Effector memory CD4-positive, alpha-beta T cell (primary cell): ENCODE data around the gene EFHC1.

Experiments used
- DNase-seq, 3 donors: peaks; one replicate each; pipeline ENCODE4 v3.0.0-alpha.2; 2020
- H3K27ac ChIP-seq: 2 replicates; pipeline ENCODE4 v1.7.0; 2013; ENCODE audit warnings: mild to moderate bottlenecking, low read length, moderate library complexity; ENCODE audit not compliant: insufficient read depth, poor library complexity, severe bottlenecking
- H3K27me3 ChIP-seq: replicated peaks from 2 replicates; pipeline ENCODE4 v1.7.0; 2013; ENCODE audit warnings: mild to moderate bottlenecking, low read length; ENCODE audit not compliant: insufficient read depth, control insufficient read depth, poor library complexity, severe bottlenecking
- H3K36me3 ChIP-seq: 2 replicates; pipeline ENCODE4 v1.7.0; 2013; ENCODE audit warnings: mild to moderate bottlenecking, low read length, moderate library complexity; ENCODE audit not compliant: control insufficient read depth, insufficient read depth
- H3K4me1 ChIP-seq: 2 replicates; pipeline ENCODE4 v1.7.0; 2013; ENCODE audit warnings: low read length, mild to moderate bottlenecking; ENCODE audit not compliant: control insufficient read depth, insufficient read depth, poor library complexity, severe bottlenecking
- H3K4me3 ChIP-seq: 2 replicates; pipeline ENCODE4 v1.7.0; 2013; ENCODE audit warnings: low read length, low read depth, mild to moderate bottlenecking; ENCODE audit not compliant: insufficient read depth, poor library complexity, severe bottlenecking
- H3K9me3 ChIP-seq: 2 replicates; pipeline ENCODE4 v1.7.0; 2013; ENCODE audit warnings: mild to moderate bottlenecking, low read length, moderate library complexity; ENCODE audit not compliant: control insufficient read depth

Gene EFHC1

GRCh38 chr6:52411911-52412310, 8.2 kb upstream of the EFHC1 start:
- no peaks in the 10 kb centered on the region for H3K9me3 ChIP-seq
- H3K27ac ChIP-seq, result no peak overlapping the region
- no peaks in the 10 kb centered on the region for H3K4me1 ChIP-seq
- no peak for DNase-seq
- no peaks in the 10 kb centered on the region for H3K27me3 ChIP-seq
- H3K36me3 ChIP-seq, result no peaks in the 10 kb centered on the region
- H3K4me3 ChIP-seq, result no peak overlapping the region

DNA sequence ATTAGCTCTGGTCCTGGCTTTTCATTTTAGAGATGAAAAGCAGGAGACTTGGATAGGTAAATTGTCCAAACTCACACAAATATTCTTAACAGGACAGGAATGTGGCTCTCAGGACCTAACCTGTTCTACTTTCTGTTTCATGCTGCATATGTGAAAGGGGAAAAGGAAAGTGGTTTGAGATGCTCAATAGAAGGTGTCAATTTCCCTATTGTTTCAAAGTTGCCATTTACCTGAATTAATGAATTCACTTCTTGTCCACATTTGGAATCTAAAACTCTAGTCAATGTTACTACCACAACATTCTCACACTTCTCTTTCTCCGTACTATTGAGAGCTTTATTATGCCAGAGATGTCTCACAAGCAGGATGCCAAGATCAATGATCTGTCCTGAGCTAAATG, 4.8 kb upstream of the EFHC1 start:
- Histone ChIP-seq H3K27ac (no peak overlapping the region), H3K9me3 (no peaks in the 10 kb centered on the region), H3K36me3 (no peaks in the 10 kb centered on the region), H3K4me3 (no peak overlapping the region), H3K27me3 (no peaks in the 10 kb centered on the region), H3K4me1 (peaks cover under 1% of the 10 kb centered on the region)
- no peak for DNase-seq

- H3K36me3 ChIP-seq, result no peaks in the 10 kb centered on the region
- no peaks in the 10 kb centered on the region for H3K27me3 ChIP-seq
- no peak for DNase-seq
- no peak overlapping the region for H3K4me3 ChIP-seq
- H3K27ac ChIP-seq, result no peak overlapping the region
- H3K4me1 ChIP-seq, result peaks cover 8% of the 10 kb centered on the region
- H3K9me3 ChIP-seq, result no peaks in the 10 kb centered on the region
Observed at GRCh38 chr6:52415917-52416628, 4.1 kb upstream of the EFHC1 start.

DNA sequence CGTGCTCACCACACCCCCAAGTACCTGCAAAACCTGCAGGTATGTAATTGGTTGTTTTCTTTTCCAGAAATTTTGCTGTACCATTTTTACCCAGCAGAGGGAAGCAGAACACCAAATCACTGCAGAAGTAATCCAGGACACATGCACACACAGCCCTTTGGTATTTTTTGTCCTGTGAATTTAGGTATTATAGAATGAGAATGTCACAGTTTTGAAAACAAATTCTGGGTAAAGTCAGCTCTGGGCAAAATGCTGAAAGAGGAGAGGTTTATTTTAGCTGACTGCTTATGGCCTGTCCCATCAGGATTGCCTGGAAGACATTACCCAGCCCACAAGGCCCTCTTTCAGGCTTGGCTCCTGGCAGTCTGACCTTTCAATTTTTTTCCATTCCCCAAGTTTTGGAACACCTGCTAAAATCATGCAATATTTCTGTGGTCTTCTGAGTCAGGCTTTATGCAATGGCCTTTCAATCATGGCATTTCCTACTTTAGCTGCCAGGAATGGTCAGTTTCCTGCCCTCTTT, 3.5 kb upstream of the EFHC1 start:
- H3K4me1 ChIP-seq, result peaks cover 9% of the 10 kb centered on the region
- no peaks in the 10 kb centered on the region for H3K27me3 ChIP-seq
- H3K36me3 ChIP-seq, result no peaks in the 10 kb centered on the region
- DNase-seq, result no peak
- H3K4me3 ChIP-seq, result no peak overlapping the region
- H3K27ac ChIP-seq, result no peak overlapping the region
- H3K9me3 ChIP-seq, result no peaks in the 10 kb centered on the region

GRCh38 chr6:52417675-52418111, 2.4 kb upstream of the EFHC1 start:
- Histone ChIP-seq H3K36me3 (no peaks in the 10 kb centered on the region), H3K4me3 (no peak overlapping the region), H3K27ac (no peak overlapping the region), H3K9me3 (no peaks in the 10 kb centered on the region), H3K4me1 (peaks cover 9% of the 10 kb centered on the region), H3K27me3 (no peaks in the 10 kb centered on the region)
- no peak for DNase-seq

DNA sequence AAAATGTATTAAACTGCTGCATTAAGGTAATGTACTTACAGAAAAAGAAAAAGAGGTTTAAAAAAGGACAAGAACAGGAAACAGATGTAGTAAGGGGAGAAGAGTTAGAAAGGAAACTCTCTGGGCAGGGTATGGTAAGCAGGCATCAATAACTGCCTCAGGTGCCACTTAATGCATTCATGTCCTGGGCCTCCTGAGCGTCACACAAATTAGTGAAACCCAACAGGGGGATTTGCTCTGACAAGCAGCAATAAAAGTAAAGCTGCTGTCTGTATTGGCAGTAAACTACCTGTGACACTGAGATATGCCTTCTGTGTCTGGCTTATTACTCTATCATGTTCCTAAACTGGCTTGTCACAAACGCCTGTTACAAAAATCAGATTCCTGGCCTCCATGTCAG, 1.5 kb upstream of the EFHC1 start:
- DNase-seq, result no peak
- no peak overlapping the region for H3K27ac ChIP-seq
- H3K4me3 ChIP-seq, result no peak overlapping the region
- H3K4me1 ChIP-seq, result peaks cover 9% of the 10 kb centered on the region
- H3K9me3 ChIP-seq, result no peaks in the 10 kb centered on the region
- H3K27me3 ChIP-seq, result no peaks in the 10 kb centered on the region
- H3K36me3 ChIP-seq, result no peaks in the 10 kb centered on the region

DNA sequence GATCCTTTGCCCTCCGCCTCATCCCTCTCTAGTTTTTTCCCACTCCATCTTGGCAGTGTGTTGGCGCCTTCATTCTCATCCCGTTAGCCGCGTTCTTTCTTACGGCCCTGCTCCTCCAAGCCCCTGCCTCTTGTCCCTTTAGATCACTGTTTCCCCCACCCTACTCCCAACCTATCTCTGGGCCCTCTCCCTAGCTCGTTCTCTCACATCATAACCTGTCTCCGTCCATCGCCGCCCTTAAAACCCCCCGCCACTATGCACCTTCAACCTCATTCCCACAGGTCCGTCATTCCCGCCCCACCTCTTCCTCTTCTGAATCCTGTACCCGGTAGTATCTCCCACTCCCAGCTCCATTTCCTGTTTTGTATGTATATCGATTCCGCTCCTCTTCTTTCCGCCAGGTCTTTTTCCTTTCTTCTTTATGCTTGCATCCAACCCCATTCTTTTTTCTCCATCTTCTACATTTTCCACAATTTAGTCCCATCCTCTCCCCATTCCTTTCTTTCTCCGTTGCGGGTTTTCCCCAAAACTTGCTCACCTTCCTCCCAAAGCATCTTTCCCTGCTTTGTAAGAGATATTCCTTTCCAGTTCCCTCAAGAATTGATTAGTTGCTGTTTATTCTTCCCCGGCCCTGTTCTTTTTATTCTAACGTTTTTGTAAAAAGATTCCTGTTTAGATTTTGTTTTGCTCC, 671 bp downstream of the EFHC1 start:
- Histone ChIP-seq H3K27me3 (no peaks in the 10 kb centered on the region), H3K27ac (peak overlapping the region; percentile 56), H3K36me3 (no peaks in the 10 kb centered on the region), H3K4me1 (peaks cover 9% of the 10 kb centered on the region), H3K9me3 (no peaks in the 10 kb centered on the region), H3K4me3 (peak overlapping the region; percentile 64)
- DNase-seq, result no peak

DNA sequence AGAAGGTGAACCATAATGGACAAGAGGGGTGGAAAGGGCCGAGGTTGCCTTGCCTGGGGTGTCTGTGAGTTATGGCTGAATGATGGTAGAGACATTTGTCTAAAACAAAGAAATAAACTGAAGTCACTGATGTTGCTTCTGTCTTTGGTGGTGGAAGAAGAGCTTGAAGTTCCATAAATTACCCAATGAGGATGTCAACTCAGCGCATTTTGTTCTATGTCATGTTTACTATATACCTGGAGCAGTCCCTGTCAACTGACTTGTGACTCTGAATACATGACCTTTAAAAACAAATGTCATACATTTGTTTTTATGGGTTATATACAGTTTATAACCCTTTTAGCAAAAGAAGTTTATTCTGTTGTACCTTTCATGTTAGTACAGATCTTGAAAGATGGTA, 2.0 kb downstream of the EFHC1 start:
- Histone ChIP-seq H3K9me3 (no peaks in the 10 kb centered on the region), H3K27me3 (no peaks in the 10 kb centered on the region), H3K36me3 (no peaks in the 10 kb centered on the region), H3K4me1 (peaks cover 9% of the 10 kb centered on the region), H3K27ac (no peak overlapping the region), H3K4me3 (no peak overlapping the region)
- DNase-seq, result no peak

- Histone ChIP-seq H3K27ac (no peak overlapping the region), H3K36me3 (no peaks in the 10 kb centered on the region), H3K4me3 (no peak overlapping the region), H3K4me1 (peaks cover 9% of the 10 kb centered on the region), H3K9me3 (no peaks in the 10 kb centered on the region), H3K27me3 (no peaks in the 10 kb centered on the region)
- no peak for DNase-seq
Observed at GRCh38 chr6:52423448-52423847, 3.3 kb downstream of the EFHC1 start.

- no peak for DNase-seq
- Histone ChIP-seq H3K4me3 (no peak overlapping the region), H3K4me1 (peaks cover 9% of the 10 kb centered on the region), H3K9me3 (no peaks in the 10 kb centered on the region), H3K36me3 (no peaks in the 10 kb centered on the region), H3K27me3 (no peaks in the 10 kb centered on the region), H3K27ac (no peak overlapping the region)
Observed at GRCh38 chr6:52423971-52424381, 3.8 kb downstream of the EFHC1 start.
